Measurements from ENCODE around the gene CH25H.

DNA sequence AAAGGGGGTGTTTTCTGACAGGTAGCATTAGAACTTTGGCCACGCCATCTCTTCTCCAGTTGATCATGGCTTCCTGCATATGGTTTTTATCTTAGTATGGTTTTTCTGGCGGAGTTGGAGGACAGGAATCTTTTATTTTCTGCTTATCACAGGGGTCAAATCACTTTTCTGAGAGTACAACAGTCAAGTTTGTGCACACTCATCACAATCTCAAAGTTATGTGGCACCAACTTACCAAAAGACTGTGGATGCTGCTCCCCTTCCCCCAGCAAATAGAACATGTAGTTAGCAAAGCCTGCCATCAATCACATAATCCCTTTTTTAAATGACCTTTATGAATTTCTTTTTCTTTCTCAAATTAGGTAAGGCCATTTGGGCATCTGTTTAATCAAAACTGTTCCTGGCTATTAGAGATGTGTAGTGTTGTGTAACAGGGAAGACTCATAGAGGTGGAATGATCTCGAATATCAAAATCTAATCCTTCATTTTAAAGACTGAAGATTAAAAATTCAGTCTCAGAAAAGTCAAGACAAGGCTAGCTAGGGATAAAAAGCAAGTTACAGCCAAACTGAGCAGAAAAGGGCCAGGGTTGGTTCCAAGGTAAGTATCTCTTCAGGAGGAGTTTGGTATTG lies 3.8 kb upstream of the CH25H start:
- no peak for TF ChIP-seq EZH2 (IDR thresholded peaks at IDR 0.05; ENCODE audit: low read depth)
- TF ChIP-seq, protein P1, sequence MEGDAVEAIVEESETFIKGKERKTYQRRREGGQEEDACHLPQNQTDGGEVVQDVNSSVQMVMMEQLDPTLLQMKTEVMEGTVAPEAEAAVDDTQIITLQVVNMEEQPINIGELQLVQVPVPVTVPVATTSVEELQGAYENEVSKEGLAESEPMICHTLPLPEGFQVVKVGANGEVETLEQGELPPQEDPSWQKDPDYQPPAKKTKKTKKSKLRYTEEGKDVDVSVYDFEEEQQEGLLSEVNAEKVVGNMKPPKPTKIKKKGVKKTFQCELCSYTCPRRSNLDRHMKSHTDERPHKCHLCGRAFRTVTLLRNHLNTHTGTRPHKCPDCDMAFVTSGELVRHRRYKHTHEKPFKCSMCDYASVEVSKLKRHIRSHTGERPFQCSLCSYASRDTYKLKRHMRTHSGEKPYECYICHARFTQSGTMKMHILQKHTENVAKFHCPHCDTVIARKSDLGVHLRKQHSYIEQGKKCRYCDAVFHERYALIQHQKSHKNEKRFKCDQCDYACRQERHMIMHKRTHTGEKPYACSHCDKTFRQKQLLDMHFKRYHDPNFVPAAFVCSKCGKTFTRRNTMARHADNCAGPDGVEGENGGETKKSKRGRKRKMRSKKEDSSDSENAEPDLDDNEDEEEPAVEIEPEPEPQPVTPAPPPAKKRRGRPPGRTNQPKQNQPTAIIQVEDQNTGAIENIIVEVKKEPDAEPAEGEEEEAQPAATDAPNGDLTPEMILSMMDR (conservative IDR thresholded peaks at IDR 0.05) = no peak
